PFSK-1 (cell line): ENCODE measurements around the gene CLIC3.

Experiments used
- FOXP2 ChIP-seq: optimal IDR thresholded peaks from 2 replicates; pipeline ENCODE3; 2011; ENCODE audit warnings: borderline replicate concordance, control low read depth, inconsistent platforms; ENCODE audit not compliant: insufficient read depth; ENCODE audit errors: extremely low read length, extremely low read depth
- POLR2AphosphoS5 ChIP-seq: IDR thresholded peaks from 2 replicates; pipeline ENCODE4 v1.6.1; 2012; ENCODE audit warnings: low read depth, mild to moderate bottlenecking, control low read depth, low read length, moderate library complexity
- SIN3A ChIP-seq: IDR thresholded peaks from 2 replicates; pipeline ENCODE4 v1.6.1; 2012; ENCODE audit warnings: mild to moderate bottlenecking, low read length, moderate library complexity, borderline replicate concordance; ENCODE audit not compliant: insufficient read depth
- TAF1 ChIP-seq: IDR thresholded peaks from 2 replicates; pipeline ENCODE4 v1.6.1; 2012; ENCODE audit warnings: low read length, control low read depth, borderline replicate concordance; ENCODE audit not compliant: insufficient read depth
- TF ChIP-seq, protein P1 (sequence below), 2 experiments: IDR thresholded peaks; 2 replicates each; pipeline versions ENCODE4 v1.6.1 to v1.8.0; 2011 to 2012; ENCODE audit warnings: low read depth in 2 of 2, low read length in 2 of 2, control low read depth in 1 of 2, inconsistent platforms in 1 of 2, mild to moderate bottlenecking in 1 of 2, moderate library complexity in 1 of 2; ENCODE audit not compliant: insufficient read depth in 1 of 2

CLIC3 gene

GRCh38 chr9:136995772-136996311, 526 bp downstream of the CLIC3 start:
- no peak for TF ChIP-seq SIN3A

- TF ChIP-seq SIN3A: no peak
- TF ChIP-seq, protein P1, sequence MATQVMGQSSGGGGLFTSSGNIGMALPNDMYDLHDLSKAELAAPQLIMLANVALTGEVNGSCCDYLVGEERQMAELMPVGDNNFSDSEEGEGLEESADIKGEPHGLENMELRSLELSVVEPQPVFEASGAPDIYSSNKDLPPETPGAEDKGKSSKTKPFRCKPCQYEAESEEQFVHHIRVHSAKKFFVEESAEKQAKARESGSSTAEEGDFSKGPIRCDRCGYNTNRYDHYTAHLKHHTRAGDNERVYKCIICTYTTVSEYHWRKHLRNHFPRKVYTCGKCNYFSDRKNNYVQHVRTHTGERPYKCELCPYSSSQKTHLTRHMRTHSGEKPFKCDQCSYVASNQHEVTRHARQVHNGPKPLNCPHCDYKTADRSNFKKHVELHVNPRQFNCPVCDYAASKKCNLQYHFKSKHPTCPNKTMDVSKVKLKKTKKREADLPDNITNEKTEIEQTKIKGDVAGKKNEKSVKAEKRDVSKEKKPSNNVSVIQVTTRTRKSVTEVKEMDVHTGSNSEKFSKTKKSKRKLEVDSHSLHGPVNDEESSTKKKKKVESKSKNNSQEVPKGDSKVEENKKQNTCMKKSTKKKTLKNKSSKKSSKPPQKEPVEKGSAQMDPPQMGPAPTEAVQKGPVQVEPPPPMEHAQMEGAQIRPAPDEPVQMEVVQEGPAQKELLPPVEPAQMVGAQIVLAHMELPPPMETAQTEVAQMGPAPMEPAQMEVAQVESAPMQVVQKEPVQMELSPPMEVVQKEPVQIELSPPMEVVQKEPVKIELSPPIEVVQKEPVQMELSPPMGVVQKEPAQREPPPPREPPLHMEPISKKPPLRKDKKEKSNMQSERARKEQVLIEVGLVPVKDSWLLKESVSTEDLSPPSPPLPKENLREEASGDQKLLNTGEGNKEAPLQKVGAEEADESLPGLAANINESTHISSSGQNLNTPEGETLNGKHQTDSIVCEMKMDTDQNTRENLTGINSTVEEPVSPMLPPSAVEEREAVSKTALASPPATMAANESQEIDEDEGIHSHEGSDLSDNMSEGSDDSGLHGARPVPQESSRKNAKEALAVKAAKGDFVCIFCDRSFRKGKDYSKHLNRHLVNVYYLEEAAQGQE (IDR thresholded peaks at IDR 0.05; ENCODE audit: insufficient read depth in 1 of 2, low read depth in 2 of 2, low read length in 2 of 2): no peak
- no peak for TF ChIP-seq FOXP2
- no peak for TF ChIP-seq TAF1
- TF ChIP-seq POLR2AphosphoS5: no peak
Observed at GRCh38 chr9:136995362-136995761, 1.0 kb downstream of the CLIC3 start.

DNA sequence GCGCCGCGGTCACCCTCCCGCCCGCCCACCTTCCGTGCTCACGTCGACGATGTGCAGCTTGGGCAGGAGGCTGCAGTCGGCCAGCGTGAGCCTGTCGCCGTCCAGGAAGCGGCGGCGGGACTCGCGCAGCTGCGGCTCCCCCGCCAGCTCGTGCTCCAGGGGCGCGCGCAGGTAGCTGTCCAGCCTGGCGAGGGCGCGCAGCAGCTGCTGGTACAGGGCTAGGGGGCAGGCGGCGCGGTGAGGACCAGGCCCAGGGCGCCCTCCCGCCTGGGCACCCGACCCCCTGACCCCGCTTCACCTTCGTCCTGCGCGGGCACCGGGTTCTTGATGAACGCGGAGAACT, 1.5 kb downstream of the CLIC3 start:
- no peak for TF ChIP-seq TAF1
- no peak for TF ChIP-seq FOXP2
- TF ChIP-seq, protein P1 (IDR thresholded peaks at IDR 0.05; ENCODE audit: insufficient read depth in 1 of 2, low read depth in 2 of 2, low read length in 2 of 2): no peak
- no peak for TF ChIP-seq SIN3A
- no peak for TF ChIP-seq POLR2AphosphoS5

DNA sequence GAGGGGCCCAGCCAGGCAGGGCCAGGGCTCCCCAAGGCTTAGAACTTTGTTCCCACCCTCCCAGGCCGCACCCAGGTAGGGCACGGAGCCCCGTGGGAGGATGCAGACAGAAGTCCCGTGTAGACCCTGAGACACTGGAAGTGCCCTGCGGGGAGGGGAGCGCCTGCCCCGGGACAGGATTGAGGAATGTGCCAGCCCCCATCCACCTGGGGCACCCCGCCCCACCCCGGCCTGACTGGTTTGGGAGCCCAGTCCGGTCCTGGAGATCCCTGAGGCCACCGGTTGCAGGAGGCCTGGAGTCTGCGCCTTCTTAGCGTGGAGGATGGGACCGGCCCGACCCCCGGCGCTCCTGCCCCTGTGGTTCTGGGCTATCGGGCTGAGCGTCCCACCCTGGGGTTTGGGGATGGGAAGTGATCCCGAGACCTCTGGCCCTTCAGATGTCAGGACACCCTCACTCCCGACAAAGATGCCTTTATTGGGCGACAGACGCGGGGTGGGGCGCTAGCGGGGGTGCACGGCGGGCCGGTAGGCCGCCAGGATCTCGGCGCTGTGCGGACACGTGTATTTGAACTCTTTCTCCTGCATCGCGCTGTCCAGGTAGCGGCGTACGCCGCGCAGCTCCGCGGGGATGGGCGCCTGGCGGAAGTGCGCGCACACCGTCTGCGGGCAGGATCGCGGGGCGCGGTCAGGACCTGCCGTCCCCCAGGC, 2.0 kb downstream of the CLIC3 start:
- TF ChIP-seq, protein P1 (IDR thresholded peaks at IDR 0.05; ENCODE audit: insufficient read depth in 1 of 2, low read depth in 2 of 2, low read length in 2 of 2): no peak

DNA sequence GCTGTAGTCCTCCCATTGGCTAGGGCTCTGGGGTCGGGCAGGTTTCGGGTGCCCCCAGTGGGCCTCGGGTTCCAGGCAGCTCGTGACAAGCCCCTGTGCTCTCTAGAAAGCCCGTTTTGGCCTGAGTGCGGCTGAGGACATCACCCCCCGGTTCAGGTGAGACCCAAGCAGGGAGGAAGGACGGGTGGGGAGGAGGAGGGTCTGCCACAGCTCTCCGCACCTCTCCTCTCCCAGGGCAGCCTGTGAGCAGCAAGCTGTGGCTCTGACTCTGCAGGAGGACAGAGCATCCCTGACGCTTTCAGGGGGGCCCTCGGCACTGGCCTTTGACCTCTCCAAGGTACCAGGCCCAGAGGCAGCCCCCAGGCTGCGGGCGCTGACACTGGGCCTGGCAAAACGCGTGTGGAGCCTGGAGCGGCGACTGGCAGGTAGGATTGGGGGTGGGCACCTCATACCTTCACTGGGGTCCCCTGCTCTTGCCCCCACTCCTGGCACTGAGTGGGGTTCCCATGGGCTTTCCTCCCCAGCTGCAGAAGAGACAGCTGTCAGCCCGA, 3.5 kb downstream of the CLIC3 start:
- TF ChIP-seq TAF1 (no peak), POLR2AphosphoS5 (no peak), SIN3A (no peak), FOXP2 (no peak)
- TF ChIP-seq, protein P1 (IDR thresholded peaks at IDR 0.05; ENCODE audit: insufficient read depth in 1 of 2, low read depth in 2 of 2, low read length in 2 of 2): no peak
